Measurements from ENCODE around the gene TTBK2.

DNA sequence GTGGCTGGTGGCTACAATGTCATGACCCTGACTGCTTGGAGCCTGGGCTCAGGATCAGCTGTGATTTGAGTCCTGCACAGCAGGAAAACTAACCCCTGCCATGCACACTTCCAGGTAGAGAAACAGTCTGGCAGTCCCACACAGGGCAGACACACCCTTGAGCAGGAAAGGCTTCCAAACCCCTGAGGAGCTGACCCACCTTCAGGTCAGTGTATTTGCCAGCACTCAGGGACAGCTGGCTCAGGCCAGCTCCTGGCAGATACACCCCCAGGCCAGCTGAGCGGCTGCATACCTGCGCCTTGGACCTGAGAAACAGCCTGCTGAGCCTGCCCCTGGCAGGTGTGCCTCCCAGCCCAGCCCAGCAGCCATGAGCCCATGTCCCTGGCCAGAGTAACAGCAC lies 161.5 kb downstream of the TTBK2 start:
- TF ChIP-seq, protein P1, sequence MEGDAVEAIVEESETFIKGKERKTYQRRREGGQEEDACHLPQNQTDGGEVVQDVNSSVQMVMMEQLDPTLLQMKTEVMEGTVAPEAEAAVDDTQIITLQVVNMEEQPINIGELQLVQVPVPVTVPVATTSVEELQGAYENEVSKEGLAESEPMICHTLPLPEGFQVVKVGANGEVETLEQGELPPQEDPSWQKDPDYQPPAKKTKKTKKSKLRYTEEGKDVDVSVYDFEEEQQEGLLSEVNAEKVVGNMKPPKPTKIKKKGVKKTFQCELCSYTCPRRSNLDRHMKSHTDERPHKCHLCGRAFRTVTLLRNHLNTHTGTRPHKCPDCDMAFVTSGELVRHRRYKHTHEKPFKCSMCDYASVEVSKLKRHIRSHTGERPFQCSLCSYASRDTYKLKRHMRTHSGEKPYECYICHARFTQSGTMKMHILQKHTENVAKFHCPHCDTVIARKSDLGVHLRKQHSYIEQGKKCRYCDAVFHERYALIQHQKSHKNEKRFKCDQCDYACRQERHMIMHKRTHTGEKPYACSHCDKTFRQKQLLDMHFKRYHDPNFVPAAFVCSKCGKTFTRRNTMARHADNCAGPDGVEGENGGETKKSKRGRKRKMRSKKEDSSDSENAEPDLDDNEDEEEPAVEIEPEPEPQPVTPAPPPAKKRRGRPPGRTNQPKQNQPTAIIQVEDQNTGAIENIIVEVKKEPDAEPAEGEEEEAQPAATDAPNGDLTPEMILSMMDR (IDR thresholded peaks at IDR 0.05; ENCODE audit: insufficient read depth, low read length): no peak
- no peak for TF ChIP-seq REST (IDR thresholded peaks at IDR 0.05; ENCODE audit: insufficient replicate concordance, low read depth)
- no peak for TF ChIP-seq POLR2AphosphoS5 (IDR thresholded peaks at IDR 0.05; ENCODE audit: low read depth)
